HUDEP-2 (cell line): Measurements from ENCODE around the gene GRM5.
"Not testable (repeated sequence)": the region's sequence is repeated elsewhere in the genome, so short reads cannot be mapped to it uniquely, and the experiment has no call there.

Experiments used
- DNase-seq, 76 experiments: peaks; one replicate each; lab custom pipeline; 2025; ENCODE audit not compliant: unreplicated experiment in 76 of 76; lab: John Stamatoyannopoulos, UW

The GRM5 gene

GRCh38 chr11:89065651-89066201 is at the start of gene GRM5:
GRM5 (minus strand) TSS chr11:89065982; CDS start chr11:89047872, 18,110 bp downstream.
- not testable (repeated sequence) for DNase-seq

GRCh38 chr11:89097956-89098355 is 32.2 kb upstream of the GRM5 start:
- peak in 1 of 76 experiments; percentile 1 for DNase-seq

- not testable (repeated sequence) for DNase-seq
Observed at GRCh38 chr11:89093806-89094205, 28.0 kb upstream of the GRM5 start.

GRCh38 chr11:89084951-89085350 is 19.2 kb upstream of the GRM5 start:
- DNase-seq = not testable (repeated sequence)

GRCh38 chr11:89070911-89071310 is 5.1 kb upstream of the GRM5 start:
- not testable (repeated sequence) for DNase-seq

- DNase-seq = no peak
Observed at GRCh38 chr11:89067264-89067663, 1.5 kb upstream of the GRM5 start.

- no peak for DNase-seq
Observed at GRCh38 chr11:89065066-89065465, 716 bp downstream of the GRM5 start.

- not testable (repeated sequence) for DNase-seq
Observed at GRCh38 chr11:89063481-89063951, 2.3 kb downstream of the GRM5 start.

- DNase-seq = not testable (repeated sequence)
Observed at GRCh38 chr11:89062771-89063298, 2.9 kb downstream of the GRM5 start.

- not testable (repeated sequence) for DNase-seq
Observed at GRCh38 chr11:89061839-89062238, 3.9 kb downstream of the GRM5 start.

GRCh38 chr11:89057406-89057805 is 8.4 kb downstream of the GRM5 start:
- not testable (repeated sequence) for DNase-seq

- DNase-seq = no peak
Observed at GRCh38 chr11:89052220-89052619, 13.6 kb downstream of the GRM5 start.

GRCh38 chr11:89047159-89047558 is 18.6 kb downstream of the GRM5 start:
- DNase-seq = not testable (repeated sequence)

GRCh38 chr11:89043861-89044588 is 21.8 kb downstream of the GRM5 start:
- not testable (repeated sequence) for DNase-seq

- not testable (repeated sequence) for DNase-seq
Observed at GRCh38 chr11:89029671-89030070, 36.1 kb downstream of the GRM5 start.

- DNase-seq = no peak
Observed at GRCh38 chr11:89021339-89021738, 44.4 kb downstream of the GRM5 start.

GRCh38 chr11:89019827-89020547 is 45.8 kb downstream of the GRM5 start:
- not testable (repeated sequence) for DNase-seq

- DNase-seq = no peak
Observed at GRCh38 chr11:89016214-89016613, 49.6 kb downstream of the GRM5 start.

- no peak for DNase-seq
Observed at GRCh38 chr11:89015614-89016013, 50.2 kb downstream of the GRM5 start.

- DNase-seq = not testable (repeated sequence)
Observed at GRCh38 chr11:89000852-89001251, 64.9 kb downstream of the GRM5 start.

- DNase-seq = no peak
Observed at GRCh38 chr11:88979641-88980040, 86.1 kb downstream of the GRM5 start.
